Skeletal muscle satellite cell (primary cell): ENCODE measurements around the gene RNASE12.
"Not testable (repeated sequence)": the region's sequence is repeated elsewhere in the genome, so short reads cannot be mapped to it uniquely, and the experiment has no call there.

Experiments
- H3K27me3 ChIP-seq: 2 replicates; pipeline ENCODE4 v1.7.0; 2013; ENCODE audit warnings: low read length; ENCODE audit not compliant: control insufficient read depth, insufficient read depth
- H3K36me3 ChIP-seq: 2 replicates; pipeline ENCODE4 v1.7.0; 2013; ENCODE audit warnings: mild to moderate bottlenecking, control low read depth, low read length; ENCODE audit not compliant: insufficient read depth
- H3K4me1 ChIP-seq: 2 replicates; pipeline ENCODE4 v1.7.0; 2013; ENCODE audit warnings: low read length; ENCODE audit not compliant: control insufficient read depth, insufficient read depth
- H3K4me2 ChIP-seq: 2 replicates; pipeline ENCODE4 v1.7.0; 2013; ENCODE audit warnings: mild to moderate bottlenecking, low read length
- H3K4me3 ChIP-seq: 2 replicates; pipeline ENCODE4 v1.7.0; 2013; ENCODE audit warnings: low read length
- H3K9ac ChIP-seq: 2 replicates; pipeline ENCODE4 v1.7.0; 2013; ENCODE audit warnings: mild to moderate bottlenecking, low read depth, low read length, moderate library complexity
- H3K9me3 ChIP-seq: replicated peaks from 2 replicates; pipeline ENCODE4 v1.7.0; 2013; ENCODE audit warnings: mild to moderate bottlenecking, control low read depth, low read length

RNASE12 gene

GRCh38 chr14:20569066-20569465 lies 22.1 kb downstream of the RNASE12 start:
- Histone ChIP-seq H3K4me2 (no peak overlapping the region), H3K36me3 (no peaks in the 10 kb centered on the region), H3K9ac (no peak overlapping the region), H3K9me3 (no peaks in the 10 kb centered on the region), H3K4me1 (no peaks in the 10 kb centered on the region), H3K27me3 (no peaks in the 10 kb centered on the region), H3K4me3 (no peak overlapping the region)

- Histone ChIP-seq H3K36me3 (no peaks in the 10 kb centered on the region), H3K4me2 (no peak overlapping the region), H3K4me1 (no peaks in the 10 kb centered on the region), H3K9ac (no peak overlapping the region), H3K4me3 (no peak overlapping the region), H3K9me3 (no peaks in the 10 kb centered on the region), H3K27me3 (no peaks in the 10 kb centered on the region)
Observed at GRCh38 chr14:20568393-20568792, 22.8 kb downstream of the RNASE12 start.

GRCh38 chr14:20567199-20567598 lies 24.0 kb downstream of the RNASE12 start:
- H3K9me3 ChIP-seq, H3K36me3 ChIP-seq, H3K27me3 ChIP-seq, H3K9ac ChIP-seq, H3K4me3 ChIP-seq, H3K4me2 ChIP-seq, H3K4me1 ChIP-seq: not testable (repeated sequence)

- no peaks in the 10 kb centered on the region for H3K9me3 ChIP-seq
- H3K4me1 ChIP-seq = no peaks in the 10 kb centered on the region
Observed at GRCh38 chr14:20564501-20564997, 26.6 kb downstream of the RNASE12 start.

GRCh38 chr14:20563971-20564370 lies 27.2 kb downstream of the RNASE12 start:
- Histone ChIP-seq H3K9ac (no peak overlapping the region), H3K36me3 (no peaks in the 10 kb centered on the region), H3K4me2 (no peak overlapping the region), H3K4me3 (no peak overlapping the region), H3K4me1 (no peaks in the 10 kb centered on the region), H3K9me3 (no peaks in the 10 kb centered on the region), H3K27me3 (no peaks in the 10 kb centered on the region)

More at GRCh38 chr14:20564501-20564997, 26.6 kb downstream of the RNASE12 start:
- no peak overlapping the region for H3K9ac ChIP-seq
- no peaks in the 10 kb centered on the region for H3K36me3 ChIP-seq
- no peak overlapping the region for H3K4me3 ChIP-seq
- no peak overlapping the region for H3K4me2 ChIP-seq
- H3K27me3 ChIP-seq = no peaks in the 10 kb centered on the region

GRCh38 chr14:20560961-20561360 lies 30.2 kb downstream of the RNASE12 start, which contains the start of gene RNASE9:
Gene RNASE9 (minus strand): TSS chr14:20561047.
- Histone ChIP-seq H3K27me3 (peaks cover 2% of the 10 kb centered on the region), H3K9me3 (no peaks in the 10 kb centered on the region), H3K36me3 (no peaks in the 10 kb centered on the region), H3K9ac (no peak within 1 kb of the TSS), H3K4me3 (no peak within 1 kb of the TSS), H3K4me1 (no peaks in the 10 kb centered on the region), H3K4me2 (no peak within 1 kb of the TSS)

GRCh38 chr14:20559461-20559904 lies 31.7 kb downstream of the RNASE12 start:
- Histone ChIP-seq H3K27me3 (peaks cover 3% of the 10 kb centered on the region), H3K9me3 (no peaks in the 10 kb centered on the region), H3K36me3 (no peaks in the 10 kb centered on the region), H3K9ac (no peak overlapping the region), H3K4me3 (no peak overlapping the region), H3K4me1 (no peaks in the 10 kb centered on the region), H3K4me2 (no peak overlapping the region)

- Histone ChIP-seq H3K4me1 (no peaks in the 10 kb centered on the region), H3K4me3 (no peak overlapping the region), H3K9ac (no peak overlapping the region), H3K4me2 (no peak overlapping the region), H3K27me3 (peaks cover 3% of the 10 kb centered on the region), H3K36me3 (no peaks in the 10 kb centered on the region), H3K9me3 (no peaks in the 10 kb centered on the region)
Observed at GRCh38 chr14:20557212-20557542, 34.0 kb downstream of the RNASE12 start.

- no peak overlapping the region for H3K4me3 ChIP-seq
- no peaks in the 10 kb centered on the region for H3K9me3 ChIP-seq
- no peak overlapping the region for H3K4me2 ChIP-seq
- H3K4me1 ChIP-seq = no peaks in the 10 kb centered on the region
- no peaks in the 10 kb centered on the region for H3K36me3 ChIP-seq
- H3K9ac ChIP-seq = no peak overlapping the region
- H3K27me3 ChIP-seq = peaks cover 3% of the 10 kb centered on the region
Observed at GRCh38 chr14:20556500-20557211, 34.5 kb downstream of the RNASE12 start.

GRCh38 chr14:20555845-20556244 lies 35.3 kb downstream of the RNASE12 start:
- H3K4me2 ChIP-seq = no peak overlapping the region
- H3K9ac ChIP-seq = no peak overlapping the region
- H3K4me3 ChIP-seq = no peak overlapping the region
- no peaks in the 10 kb centered on the region for H3K4me1 ChIP-seq
- H3K27me3 ChIP-seq = peaks cover 3% of the 10 kb centered on the region
- no peaks in the 10 kb centered on the region for H3K9me3 ChIP-seq
- H3K36me3 ChIP-seq = no peaks in the 10 kb centered on the region

- H3K36me3 ChIP-seq = no peaks in the 10 kb centered on the region
- H3K4me2 ChIP-seq = no peak overlapping the region
- no peak overlapping the region for H3K9ac ChIP-seq
- peaks cover 13% of the 10 kb centered on the region for H3K27me3 ChIP-seq
- H3K9me3 ChIP-seq = no peaks in the 10 kb centered on the region
- H3K4me3 ChIP-seq = no peak overlapping the region
- H3K4me1 ChIP-seq = no peaks in the 10 kb centered on the region
Observed at GRCh38 chr14:20553024-20553423, 38.2 kb downstream of the RNASE12 start.

- no peaks in the 10 kb centered on the region for H3K36me3 ChIP-seq
- H3K9ac ChIP-seq = no peak overlapping the region
- H3K27me3 ChIP-seq = peaks cover 16% of the 10 kb centered on the region
- no peak overlapping the region for H3K4me2 ChIP-seq
- no peaks in the 10 kb centered on the region for H3K9me3 ChIP-seq
- no peaks in the 10 kb centered on the region for H3K4me1 ChIP-seq
- no peak overlapping the region for H3K4me3 ChIP-seq
Observed at GRCh38 chr14:20551606-20552005, 39.6 kb downstream of the RNASE12 start.
